ENCODE data around the gene FZR1. TPM values are rescaled to one million over a fixed set of nuclear protein-coding genes. Genes with fewer than 3 reads are reported as not detected.

The FZR1 gene
- total and polyA plus RNA-seq, 9 of the 15 experiments (the other 6 are each of a cell fraction or from before 2014, with no cell fraction given) = 0.18 to 48.0 (median 22.2) TPM

DNA sequence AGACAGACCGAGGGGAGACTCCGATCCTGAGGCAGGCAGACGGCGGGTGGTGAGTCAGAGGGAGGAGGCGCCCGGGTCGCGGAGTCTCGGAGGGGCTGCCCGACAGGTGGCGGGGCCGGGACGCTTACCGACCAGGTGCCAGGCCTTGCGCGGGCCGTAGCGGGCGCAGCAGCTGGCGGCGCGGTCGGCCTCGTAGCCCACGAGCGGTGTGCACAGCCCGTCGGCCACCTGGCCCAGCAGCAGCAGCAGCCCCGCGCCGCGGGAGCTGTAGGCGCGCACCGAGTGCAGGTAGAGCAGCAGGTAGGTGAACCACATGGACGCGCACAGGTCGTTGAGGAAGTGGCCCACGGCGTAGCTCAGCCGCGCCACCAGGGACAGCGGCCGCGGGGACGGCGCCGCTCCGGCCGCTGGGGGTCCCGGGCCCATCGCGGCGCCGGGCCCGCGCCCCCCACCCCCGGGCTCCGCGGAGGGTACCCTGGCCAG, 50.9 kb downstream of the FZR1 start (continued):
- TF ChIP-seq, protein P1, sequence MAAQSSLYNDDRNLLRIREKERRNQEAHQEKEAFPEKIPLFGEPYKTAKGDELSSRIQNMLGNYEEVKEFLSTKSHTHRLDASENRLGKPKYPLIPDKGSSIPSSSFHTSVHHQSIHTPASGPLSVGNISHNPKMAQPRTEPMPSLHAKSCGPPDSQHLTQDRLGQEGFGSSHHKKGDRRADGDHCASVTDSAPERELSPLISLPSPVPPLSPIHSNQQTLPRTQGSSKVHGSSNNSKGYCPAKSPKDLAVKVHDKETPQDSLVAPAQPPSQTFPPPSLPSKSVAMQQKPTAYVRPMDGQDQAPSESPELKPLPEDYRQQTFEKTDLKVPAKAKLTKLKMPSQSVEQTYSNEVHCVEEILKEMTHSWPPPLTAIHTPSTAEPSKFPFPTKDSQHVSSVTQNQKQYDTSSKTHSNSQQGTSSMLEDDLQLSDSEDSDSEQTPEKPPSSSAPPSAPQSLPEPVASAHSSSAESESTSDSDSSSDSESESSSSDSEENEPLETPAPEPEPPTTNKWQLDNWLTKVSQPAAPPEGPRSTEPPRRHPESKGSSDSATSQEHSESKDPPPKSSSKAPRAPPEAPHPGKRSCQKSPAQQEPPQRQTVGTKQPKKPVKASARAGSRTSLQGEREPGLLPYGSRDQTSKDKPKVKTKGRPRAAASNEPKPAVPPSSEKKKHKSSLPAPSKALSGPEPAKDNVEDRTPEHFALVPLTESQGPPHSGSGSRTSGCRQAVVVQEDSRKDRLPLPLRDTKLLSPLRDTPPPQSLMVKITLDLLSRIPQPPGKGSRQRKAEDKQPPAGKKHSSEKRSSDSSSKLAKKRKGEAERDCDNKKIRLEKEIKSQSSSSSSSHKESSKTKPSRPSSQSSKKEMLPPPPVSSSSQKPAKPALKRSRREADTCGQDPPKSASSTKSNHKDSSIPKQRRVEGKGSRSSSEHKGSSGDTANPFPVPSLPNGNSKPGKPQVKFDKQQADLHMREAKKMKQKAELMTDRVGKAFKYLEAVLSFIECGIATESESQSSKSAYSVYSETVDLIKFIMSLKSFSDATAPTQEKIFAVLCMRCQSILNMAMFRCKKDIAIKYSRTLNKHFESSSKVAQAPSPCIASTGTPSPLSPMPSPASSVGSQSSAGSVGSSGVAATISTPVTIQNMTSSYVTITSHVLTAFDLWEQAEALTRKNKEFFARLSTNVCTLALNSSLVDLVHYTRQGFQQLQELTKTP (IDR thresholded peaks at IDR 0.05; ENCODE audit: low read depth in 1 of 2, partially characterized antibody in 2 of 2) = no peak
- TF ChIP-seq LEF1 (IDR thresholded peaks at IDR 0.05) (no peak), ILK (tag; IDR thresholded peaks at IDR 0.05; ENCODE audit: borderline replicate concordance, low read depth) (no peak), HDAC6 (IDR thresholded peaks at IDR 0.05; ENCODE audit: low read depth, low read length) (no peak), ZFP1 (CRISPR knock-in tag; IDR thresholded peaks at IDR 0.05) (no peak), NR2F6 (CRISPR knock-in tag; IDR thresholded peaks at IDR 0.05) (no peak), DNMT1 (IDR thresholded peaks at IDR 0.05) (no peak), MIER1 (IDR thresholded peaks at IDR 0.05; ENCODE audit: low read depth) (no peak), RAD51 (IDR thresholded peaks at IDR 0.05; ENCODE audit: borderline replicate concordance, low read depth) (no peak), ZBTB1 (CRISPR knock-in tag; IDR thresholded peaks at IDR 0.05; ENCODE audit: borderline replicate concordance, low read depth) (peak; percentile 70; the same call in 1 of the 2 replicates), GTF2E2 (tag; IDR thresholded peaks at IDR 0.05) (no peak), ZEB2 (IDR thresholded peaks at IDR 0.05) (peak; percentile 61; the same call in 1 of the 2 replicates), TGIF2 (CRISPR knock-in tag; IDR thresholded peaks at IDR 0.05) (no peak), ZNF197 (CRISPR knock-in tag; IDR thresholded peaks at IDR 0.05; ENCODE audit: low read depth) (no peak), ZNF79 (CRISPR knock-in tag; IDR thresholded peaks at IDR 0.05; ENCODE audit: low read depth) (no peak), GABPB2 (CRISPR knock-in tag; conservative IDR thresholded peaks at IDR 0.05) (no peak), ZNF717 (CRISPR knock-in tag; IDR thresholded peaks at IDR 0.05) (no peak), KDM5B (IDR thresholded peaks at IDR 0.05; ENCODE audit: insufficient replicate concordance, low read depth, low read length) (peak; percentile 19), SRSF3 (IDR thresholded peaks at IDR 0.05; ENCODE audit: insufficient read depth, low read length) (no peak)
- TF ChIP-seq, protein P2, sequence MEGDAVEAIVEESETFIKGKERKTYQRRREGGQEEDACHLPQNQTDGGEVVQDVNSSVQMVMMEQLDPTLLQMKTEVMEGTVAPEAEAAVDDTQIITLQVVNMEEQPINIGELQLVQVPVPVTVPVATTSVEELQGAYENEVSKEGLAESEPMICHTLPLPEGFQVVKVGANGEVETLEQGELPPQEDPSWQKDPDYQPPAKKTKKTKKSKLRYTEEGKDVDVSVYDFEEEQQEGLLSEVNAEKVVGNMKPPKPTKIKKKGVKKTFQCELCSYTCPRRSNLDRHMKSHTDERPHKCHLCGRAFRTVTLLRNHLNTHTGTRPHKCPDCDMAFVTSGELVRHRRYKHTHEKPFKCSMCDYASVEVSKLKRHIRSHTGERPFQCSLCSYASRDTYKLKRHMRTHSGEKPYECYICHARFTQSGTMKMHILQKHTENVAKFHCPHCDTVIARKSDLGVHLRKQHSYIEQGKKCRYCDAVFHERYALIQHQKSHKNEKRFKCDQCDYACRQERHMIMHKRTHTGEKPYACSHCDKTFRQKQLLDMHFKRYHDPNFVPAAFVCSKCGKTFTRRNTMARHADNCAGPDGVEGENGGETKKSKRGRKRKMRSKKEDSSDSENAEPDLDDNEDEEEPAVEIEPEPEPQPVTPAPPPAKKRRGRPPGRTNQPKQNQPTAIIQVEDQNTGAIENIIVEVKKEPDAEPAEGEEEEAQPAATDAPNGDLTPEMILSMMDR (IDR thresholded peaks at IDR 0.05 in 2 of 3, conservative IDR thresholded peaks at IDR 0.05 in 1 of 3; ENCODE audit: insufficient read depth in 2 of 3, low read depth in 1 of 3, low read length in 3 of 3) = peak in 1 of 3 experiments; percentile 56; a peak in 3 of 6 replicates
- TF ChIP-seq, protein P3, sequence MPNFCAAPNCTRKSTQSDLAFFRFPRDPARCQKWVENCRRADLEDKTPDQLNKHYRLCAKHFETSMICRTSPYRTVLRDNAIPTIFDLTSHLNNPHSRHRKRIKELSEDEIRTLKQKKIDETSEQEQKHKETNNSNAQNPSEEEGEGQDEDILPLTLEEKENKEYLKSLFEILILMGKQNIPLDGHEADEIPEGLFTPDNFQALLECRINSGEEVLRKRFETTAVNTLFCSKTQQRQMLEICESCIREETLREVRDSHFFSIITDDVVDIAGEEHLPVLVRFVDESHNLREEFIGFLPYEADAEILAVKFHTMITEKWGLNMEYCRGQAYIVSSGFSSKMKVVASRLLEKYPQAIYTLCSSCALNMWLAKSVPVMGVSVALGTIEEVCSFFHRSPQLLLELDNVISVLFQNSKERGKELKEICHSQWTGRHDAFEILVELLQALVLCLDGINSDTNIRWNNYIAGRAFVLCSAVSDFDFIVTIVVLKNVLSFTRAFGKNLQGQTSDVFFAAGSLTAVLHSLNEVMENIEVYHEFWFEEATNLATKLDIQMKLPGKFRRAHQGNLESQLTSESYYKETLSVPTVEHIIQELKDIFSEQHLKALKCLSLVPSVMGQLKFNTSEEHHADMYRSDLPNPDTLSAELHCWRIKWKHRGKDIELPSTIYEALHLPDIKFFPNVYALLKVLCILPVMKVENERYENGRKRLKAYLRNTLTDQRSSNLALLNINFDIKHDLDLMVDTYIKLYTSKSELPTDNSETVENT (CRISPR knock-in tag; IDR thresholded peaks at IDR 0.05) = 0 out of 2 replicates have a peak, but pooled peaks have one; percentile 19
